ENCODE data around the gene CS.
"Not testable (repeated sequence)": the region's sequence is repeated elsewhere in the genome, so short reads cannot be mapped to it uniquely, and the experiment has no call there.

The CS gene

DNA sequence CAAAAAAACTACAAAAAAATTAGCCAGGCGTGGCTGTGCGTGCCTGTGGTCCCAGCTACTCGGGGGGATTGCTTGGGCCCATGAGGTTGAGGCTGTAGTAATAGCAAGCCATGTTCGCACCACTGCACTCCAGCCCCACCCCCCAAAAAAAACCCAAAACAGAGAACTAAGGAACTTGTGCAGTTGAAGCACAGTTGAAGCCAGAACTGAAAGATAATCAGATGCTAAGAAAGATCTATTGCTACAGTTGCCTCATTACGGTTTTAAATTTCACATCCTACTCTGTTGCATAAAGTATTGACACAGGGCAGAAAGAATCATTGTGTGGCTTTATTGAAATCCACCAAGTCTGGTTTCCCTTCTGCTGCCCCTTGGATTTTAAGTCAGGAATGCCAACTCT, 3.8 kb downstream of the CS start:
- no peaks in the 10 kb centered on the region for H3K9me3 ChIP-seq (ENCODE audit: insufficient read depth, low read depth, low read length)
- no peak overlapping the region for H3K4me3 ChIP-seq (ENCODE audit: low read length)
- no peak overlapping the region for H3K27ac ChIP-seq (ENCODE audit: low read length)
- H3K36me3 ChIP-seq (ENCODE audit: insufficient read depth, low read depth, low read length): peaks cover 36% of the 10 kb centered on the region
- H3K27me3 ChIP-seq (ENCODE audit: insufficient read depth, low read length): no peaks in the 10 kb centered on the region
- no peaks in the 10 kb centered on the region for H3K4me1 ChIP-seq (ENCODE audit: insufficient read depth, low read length)
- H3K9ac ChIP-seq (ENCODE audit: low read depth, low read length): no peak overlapping the region

- H3K27me3 ChIP-seq (ENCODE audit: insufficient read depth, low read length): no peaks in the 10 kb centered on the region
- H3K9ac ChIP-seq (ENCODE audit: low read depth, low read length): no peak overlapping the region
- no peaks in the 10 kb centered on the region for H3K4me1 ChIP-seq (ENCODE audit: insufficient read depth, low read length)
- H3K27ac ChIP-seq (ENCODE audit: low read length): no peak overlapping the region
- peaks cover 50% of the 10 kb centered on the region for H3K36me3 ChIP-seq (ENCODE audit: insufficient read depth, low read depth, low read length)
- no peak overlapping the region for H3K4me3 ChIP-seq (ENCODE audit: low read length)
- H3K9me3 ChIP-seq (ENCODE audit: insufficient read depth, low read depth, low read length): no peaks in the 10 kb centered on the region
Measured at GRCh38 chr12:56293795-56294194, 6.3 kb downstream of the CS start.

DNA sequence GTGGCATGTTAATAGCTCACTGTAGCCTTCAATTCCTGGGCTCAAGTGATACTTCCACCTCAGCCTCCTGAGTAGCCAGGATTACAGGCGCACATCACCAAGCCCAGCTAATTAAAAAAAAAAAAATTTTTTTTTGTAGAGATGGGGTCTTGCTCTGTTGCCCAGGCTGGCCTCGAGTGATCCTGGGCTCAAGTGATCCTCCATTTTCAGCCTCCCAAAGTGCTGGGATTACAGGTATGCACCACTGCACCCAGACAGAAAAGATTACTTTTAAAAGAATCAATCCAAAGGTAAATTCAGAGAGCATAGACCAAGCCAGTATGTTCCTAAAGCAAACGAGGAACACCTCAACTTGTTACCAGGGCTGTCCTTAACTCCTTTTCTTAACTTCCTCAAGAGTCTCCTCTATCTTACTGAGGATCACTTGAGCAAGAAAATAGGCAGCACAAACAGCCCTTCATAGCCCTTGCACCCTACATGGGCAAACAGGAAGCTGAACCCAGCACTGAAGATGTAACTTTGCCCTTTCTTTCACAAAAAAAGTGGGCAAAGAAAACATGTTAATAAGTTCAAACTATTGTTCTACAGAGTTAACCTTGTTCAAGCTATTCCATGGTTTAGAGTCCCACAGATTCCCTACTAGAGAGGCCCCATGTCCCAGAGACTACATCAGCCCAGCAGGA, 11.3 kb downstream of the CS start:
- peaks cover 4% of the 10 kb centered on the region for H3K4me1 ChIP-seq (ENCODE audit: insufficient read depth, low read length)
- no peak overlapping the region for H3K4me3 ChIP-seq (ENCODE audit: low read length)
- H3K27me3 ChIP-seq (ENCODE audit: insufficient read depth, low read length): no peaks in the 10 kb centered on the region
- H3K27ac ChIP-seq (ENCODE audit: low read length): no peak overlapping the region
- no peaks in the 10 kb centered on the region for H3K9me3 ChIP-seq (ENCODE audit: insufficient read depth, low read depth, low read length)
- peaks cover 43% of the 10 kb centered on the region for H3K36me3 ChIP-seq (ENCODE audit: insufficient read depth, low read depth, low read length)
- H3K9ac ChIP-seq (ENCODE audit: low read depth, low read length): no peak overlapping the region

GRCh38 chr12:56286044-56286830, 13.9 kb downstream of the CS start:
- H3K27ac ChIP-seq (ENCODE audit: low read length): no peak overlapping the region
- no peaks in the 10 kb centered on the region for H3K27me3 ChIP-seq (ENCODE audit: insufficient read depth, low read length)
- no peak overlapping the region for H3K4me3 ChIP-seq (ENCODE audit: low read length)
- no peaks in the 10 kb centered on the region for H3K9me3 ChIP-seq (ENCODE audit: insufficient read depth, low read depth, low read length)
- peaks cover 4% of the 10 kb centered on the region for H3K4me1 ChIP-seq (ENCODE audit: insufficient read depth, low read length)
- H3K36me3 ChIP-seq (ENCODE audit: insufficient read depth, low read depth, low read length): peaks cover 60% of the 10 kb centered on the region
- no peak overlapping the region for H3K9ac ChIP-seq (ENCODE audit: low read depth, low read length)

GRCh38 chr12:56284263-56284662, 15.9 kb downstream of the CS start:
- H3K4me3 ChIP-seq (ENCODE audit: low read length); H3K4me1 ChIP-seq (ENCODE audit: insufficient read depth, low read length); H3K27me3 ChIP-seq (ENCODE audit: insufficient read depth, low read length); H3K9ac ChIP-seq (ENCODE audit: low read depth, low read length); H3K27ac ChIP-seq (ENCODE audit: low read length); H3K9me3 ChIP-seq (ENCODE audit: insufficient read depth, low read depth, low read length): not testable (repeated sequence)
- peaks cover 70% of the 10 kb centered on the region for H3K36me3 ChIP-seq (ENCODE audit: insufficient read depth, low read depth, low read length)

DNA sequence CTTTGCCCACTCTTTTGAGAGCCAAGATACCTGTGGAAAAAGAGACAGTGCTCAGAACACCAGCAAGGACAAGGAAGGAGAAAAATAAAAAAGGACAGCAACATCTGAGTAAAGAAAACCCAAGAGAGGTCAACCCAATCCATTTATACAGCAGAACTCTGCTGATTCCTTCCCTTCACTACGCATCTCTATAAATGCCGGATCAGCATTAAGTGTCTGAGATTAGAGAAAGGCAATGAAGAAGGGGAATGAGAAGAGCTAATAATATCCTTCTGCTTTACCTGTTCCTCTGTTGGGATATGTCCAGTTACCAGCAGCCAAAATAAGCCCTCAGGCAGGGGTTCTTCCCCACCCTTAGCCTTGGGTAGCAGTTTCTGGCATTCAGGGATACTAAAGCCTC, 17.6 kb downstream of the CS start:
- no peak overlapping the region for H3K9ac ChIP-seq (ENCODE audit: low read depth, low read length)
- H3K4me1 ChIP-seq (ENCODE audit: insufficient read depth, low read length): peaks cover 4% of the 10 kb centered on the region
- no peak overlapping the region for H3K27ac ChIP-seq (ENCODE audit: low read length)
- H3K36me3 ChIP-seq (ENCODE audit: insufficient read depth, low read depth, low read length): peaks cover 79% of the 10 kb centered on the region
- H3K9me3 ChIP-seq (ENCODE audit: insufficient read depth, low read depth, low read length): no peaks in the 10 kb centered on the region
- H3K27me3 ChIP-seq (ENCODE audit: insufficient read depth, low read length): no peaks in the 10 kb centered on the region
- no peak overlapping the region for H3K4me3 ChIP-seq (ENCODE audit: low read length)

- Histone ChIP-seq H3K4me1 (ENCODE audit: insufficient read depth, low read length) (peaks cover 4% of the 10 kb centered on the region), H3K36me3 (ENCODE audit: insufficient read depth, low read depth, low read length) (peaks cover 81% of the 10 kb centered on the region), H3K27me3 (ENCODE audit: insufficient read depth, low read length) (no peaks in the 10 kb centered on the region), H3K9ac (ENCODE audit: low read depth, low read length) (no peak overlapping the region), H3K4me3 (ENCODE audit: low read length) (no peak overlapping the region), H3K27ac (ENCODE audit: low read length) (no peak overlapping the region), H3K9me3 (ENCODE audit: insufficient read depth, low read depth, low read length) (no peaks in the 10 kb centered on the region)
Measured at GRCh38 chr12:56282030-56282429, 18.1 kb downstream of the CS start.

DNA sequence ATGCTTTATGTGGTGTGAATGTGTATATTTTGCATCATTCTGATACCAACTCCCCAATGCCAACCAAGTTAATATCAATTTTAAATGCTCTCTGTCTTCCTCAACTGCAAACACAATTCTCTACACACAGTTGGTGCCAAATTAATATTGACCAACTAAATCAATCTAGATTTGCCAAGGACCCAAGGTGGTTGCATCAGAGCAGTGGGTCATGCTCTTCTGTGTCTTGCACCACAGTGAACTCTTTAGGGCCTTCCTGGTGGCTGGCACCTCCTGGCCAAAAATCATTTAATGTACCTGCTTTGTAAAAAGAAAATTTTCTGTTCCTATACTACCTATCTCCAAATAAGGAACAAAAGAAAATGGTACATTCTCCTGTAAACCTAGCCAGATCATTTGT, 19.3 kb downstream of the CS start:
- H3K36me3 ChIP-seq (ENCODE audit: insufficient read depth, low read depth, low read length): peaks cover 89% of the 10 kb centered on the region
- no peak overlapping the region for H3K27ac ChIP-seq (ENCODE audit: low read length)
- H3K4me3 ChIP-seq (ENCODE audit: low read length): no peak overlapping the region
- H3K9ac ChIP-seq (ENCODE audit: low read depth, low read length): no peak overlapping the region
- H3K27me3 ChIP-seq (ENCODE audit: insufficient read depth, low read length): no peaks in the 10 kb centered on the region
- H3K4me1 ChIP-seq (ENCODE audit: insufficient read depth, low read length): no peaks in the 10 kb centered on the region
- H3K9me3 ChIP-seq (ENCODE audit: insufficient read depth, low read depth, low read length): no peaks in the 10 kb centered on the region

DNA sequence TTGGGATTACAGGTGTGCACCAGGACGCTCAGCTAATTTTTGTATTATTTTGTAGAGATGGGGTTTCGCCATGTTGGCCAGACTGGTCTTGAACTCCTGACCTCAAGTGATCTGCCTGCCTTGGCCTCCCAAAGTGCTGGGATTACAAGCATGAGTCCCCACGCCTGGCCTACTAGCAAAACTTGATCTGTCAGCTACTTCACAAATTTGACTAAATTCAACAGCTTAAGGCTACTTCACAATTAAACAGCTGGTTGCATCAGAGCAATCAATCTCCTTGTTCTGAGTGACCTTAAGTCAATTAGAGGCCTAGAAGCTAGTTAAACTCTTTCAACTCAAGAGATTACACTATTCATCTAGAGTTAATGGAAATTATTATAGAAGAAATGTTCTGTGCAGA, 21.2 kb downstream of the CS start:
- Histone ChIP-seq H3K9me3 (ENCODE audit: insufficient read depth, low read depth, low read length) (no peaks in the 10 kb centered on the region), H3K36me3 (ENCODE audit: insufficient read depth, low read depth, low read length) (peaks cover 94% of the 10 kb centered on the region), H3K4me3 (ENCODE audit: low read length) (no peak overlapping the region), H3K27me3 (ENCODE audit: insufficient read depth, low read length) (no peaks in the 10 kb centered on the region), H3K27ac (ENCODE audit: low read length) (no peak overlapping the region), H3K4me1 (ENCODE audit: insufficient read depth, low read length) (no peaks in the 10 kb centered on the region), H3K9ac (ENCODE audit: low read depth, low read length) (no peak overlapping the region)

DNA sequence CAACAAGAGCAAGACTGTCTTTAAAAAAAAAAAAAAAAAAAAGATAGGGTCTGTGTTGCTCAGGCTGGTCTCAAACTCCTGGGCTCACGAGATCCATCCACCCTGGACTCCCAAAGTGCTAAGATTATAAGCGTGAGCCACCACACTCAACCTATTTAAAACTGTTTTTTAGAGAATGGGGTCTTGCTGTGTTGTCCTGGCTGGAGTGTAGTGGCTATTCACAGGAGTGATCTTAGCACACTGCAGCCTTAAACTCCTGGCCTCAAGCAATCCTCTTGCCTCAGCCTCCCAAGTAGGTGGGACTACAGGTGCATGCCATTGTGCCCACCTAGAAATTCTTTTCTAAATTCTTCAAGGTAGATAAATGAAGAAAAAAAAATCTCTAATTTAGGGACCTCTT, 25.8 kb downstream of the CS start:
- no peak overlapping the region for H3K27ac ChIP-seq (ENCODE audit: low read length)
- H3K4me3 ChIP-seq (ENCODE audit: low read length): no peak overlapping the region
- no peak overlapping the region for H3K9ac ChIP-seq (ENCODE audit: low read depth, low read length)
- peaks cover 93% of the 10 kb centered on the region for H3K36me3 ChIP-seq (ENCODE audit: insufficient read depth, low read depth, low read length)
- H3K4me1 ChIP-seq (ENCODE audit: insufficient read depth, low read length): no peaks in the 10 kb centered on the region
- H3K9me3 ChIP-seq (ENCODE audit: insufficient read depth, low read depth, low read length): no peaks in the 10 kb centered on the region
- H3K27me3 ChIP-seq (ENCODE audit: insufficient read depth, low read length): no peaks in the 10 kb centered on the region

DNA sequence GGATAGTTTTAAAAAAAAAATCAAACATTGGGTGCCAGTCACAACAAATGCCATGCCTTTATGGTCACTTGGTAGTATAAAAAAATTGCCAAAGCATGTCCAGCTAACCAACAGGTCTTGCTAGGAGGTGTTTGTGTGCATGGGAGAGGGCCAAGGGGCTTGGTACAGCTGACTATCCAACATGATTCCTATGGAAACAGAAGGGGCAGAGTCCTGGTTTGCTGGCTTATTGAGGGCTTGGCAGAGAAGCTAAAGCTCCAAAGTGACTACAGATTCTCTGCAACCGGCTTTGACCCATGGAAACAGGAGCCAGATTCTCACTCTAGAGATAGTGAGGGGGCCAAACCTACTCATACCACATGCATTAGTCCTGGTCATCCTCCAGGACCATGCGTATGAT, 27.7 kb downstream of the CS start:
- H3K4me3 ChIP-seq (ENCODE audit: low read length); H3K4me1 ChIP-seq (ENCODE audit: insufficient read depth, low read length); H3K27ac ChIP-seq (ENCODE audit: low read length); H3K9me3 ChIP-seq (ENCODE audit: insufficient read depth, low read depth, low read length); H3K27me3 ChIP-seq (ENCODE audit: insufficient read depth, low read length); H3K9ac ChIP-seq (ENCODE audit: low read depth, low read length): not testable (repeated sequence)
- peaks cover 78% of the 10 kb centered on the region for H3K36me3 ChIP-seq (ENCODE audit: insufficient read depth, low read depth, low read length)

- Histone ChIP-seq H3K9me3 (ENCODE audit: insufficient read depth, low read depth, low read length) (no peaks in the 10 kb centered on the region), H3K9ac (ENCODE audit: low read depth, low read length) (no peak overlapping the region), H3K27me3 (ENCODE audit: insufficient read depth, low read length) (no peaks in the 10 kb centered on the region), H3K4me3 (ENCODE audit: low read length) (no peak overlapping the region), H3K36me3 (ENCODE audit: insufficient read depth, low read depth, low read length) (peaks cover 68% of the 10 kb centered on the region), H3K4me1 (ENCODE audit: insufficient read depth, low read length) (peaks cover 4% of the 10 kb centered on the region; the same call in 1 of the 2 replicates), H3K27ac (ENCODE audit: low read length) (no peak overlapping the region)
Measured at GRCh38 chr12:56271031-56271430, 29.1 kb downstream of the CS start.
